Femur (tissue), 1 donor: ENCODE measurements around the gene HSD11B2.

Experiments used
- DNase-seq: peaks from one replicate; pipeline ENCODE4 v3.0.0-alpha.2; 2017

The HSD11B2 gene

GRCh38 chr16:67481561-67482232 is 50.8 kb downstream of the HSD11B2 start:
- DNase-seq: no peak

GRCh38 chr16:67482233-67482924 is 51.5 kb downstream of the HSD11B2 start:
- DNase-seq: no peak

- DNase-seq: no peak
These were observed 52.2 kb downstream of the HSD11B2 start, which contains the start of gene AGRP for GRCh38 chr16:67483150-67483549. Gene AGRP, minus strand, starts transcription at chr16:67483547. Its CDS starts 149 bp downstream, at chr16:67483398.

GRCh38 chr16:67483731-67484525 is 53.0 kb downstream of the HSD11B2 start:
- no peak for DNase-seq

- DNase-seq: no peak
These were observed 55.9 kb downstream of the HSD11B2 start for GRCh38 chr16:67486805-67487204.
